HepG2 (cell line): ENCODE measurements around the gene IL2RA. TPM values are rescaled to one million over a fixed set of nuclear protein-coding genes. Genes with fewer than 3 reads are reported as not detected.

Experiments
- AGO2 ChIP-seq: fragments of 200-400 bp; formaldehyde crosslinking; optimal IDR thresholded peaks from 2 replicates; pipeline ENCODE3; 2017; ENCODE audit warnings: mild to moderate bottlenecking, low read depth, low read length, moderate library complexity
- ASH2L ChIP-seq: fragments of 300-600, 200-600 bp; sonication (generic); IDR thresholded peaks from 2 replicates; pipeline ENCODE4 v1.7.0; 2017; ENCODE audit warnings: low read depth, mild to moderate bottlenecking, moderate library complexity, mixed read lengths, low read length; ENCODE audit not compliant: insufficient read length
- BRF2 ChIP-seq: sonication (generic); formaldehyde crosslinking; IDR thresholded peaks from 2 replicates; pipeline ENCODE4 v1.8.1; 2022; ENCODE audit warnings: mild to moderate bottlenecking, missing genetic modification reagents
- ELF1 ChIP-seq: sonication (generic); formaldehyde crosslinking; IDR thresholded peaks from 2 replicates; pipeline ENCODE4 v1.4.0; 2020; ENCODE audit warnings: missing genetic modification reagents
- GMEB2 ChIP-seq: IDR thresholded peaks from 2 replicates; pipeline ENCODE4 v1.6.1; 2016; ENCODE audit warnings: missing biosample characterization, missing genetic modification reagents, low read depth
- HDAC1 ChIP-seq: sonication (generic); formaldehyde crosslinking; IDR thresholded peaks from 2 replicates; pipeline ENCODE4 v1.5.1; 2020; ENCODE audit warnings: mild to moderate bottlenecking, missing genetic modification reagents
- RFXAP ChIP-seq: sonication (generic); formaldehyde crosslinking; IDR thresholded peaks from 2 replicates; pipeline ENCODE4 v1.4.0; 2020; ENCODE audit warnings: missing genetic modification reagents, borderline replicate concordance
- ZBTB33 ChIP-seq: sonication (generic); formaldehyde crosslinking; IDR thresholded peaks from 2 replicates; pipeline ENCODE4 v1.4.0; 2020; ENCODE audit warnings: missing genetic modification reagents
- ZNF407 ChIP-seq: sonication (generic); formaldehyde crosslinking; IDR thresholded peaks from one replicate; pipeline ENCODE4 v1.5.1; 2020; ENCODE audit warnings: mild to moderate bottlenecking, missing genetic modification reagents; ENCODE audit errors: not compliant biosample characterization
- ZNF556 ChIP-seq: sonication (generic); formaldehyde crosslinking; IDR thresholded peaks from 2 replicates; pipeline ENCODE4 v1.4.0; 2020; ENCODE audit warnings: mild to moderate bottlenecking, missing genetic modification reagents, borderline replicate concordance
- ZNF557 ChIP-seq: sonication (generic); formaldehyde crosslinking; IDR thresholded peaks from 2 replicates; pipeline ENCODE4 v1.4.0; 2020; ENCODE audit warnings: missing genetic modification reagents
- ZNF768 ChIP-seq: sonication (generic); formaldehyde crosslinking; IDR thresholded peaks from 2 replicates; pipeline ENCODE4 v1.4.0; 2020; ENCODE audit warnings: missing genetic modification reagents
- ZNF841 ChIP-seq: sonication (generic); formaldehyde crosslinking; IDR thresholded peaks from 2 replicates; pipeline ENCODE4 v1.8.1; 2023; ENCODE audit warnings: missing genetic modification reagents, borderline replicate concordance
- polyA plus RNA-seq, 8 experiments: library from polyadenylated mRNA; depleted of rRNA in 3 of 8; stranded (reverse) in 7 of 8; unstranded in 1 of 8; fragments of >200 nt; fragmentation: Illumina TruSeq in 4 of 8; extraction: Trizol in 4 of 8; gene quantifications; 2 replicates each; pipeline versions ENCODE4 v1.2.1 to v1.2.3, GENCODE V29; 2011 to 2016; ENCODE audit warnings: low read depth in 4 of 8, missing spikeins in 1 of 8, mixed read lengths in 1 of 8; ENCODE audit not compliant: insufficient read depth in 1 of 8
- total RNA-seq, 5 experiments: library from RNA; depleted of rRNA; stranded (reverse); fragments of >200 nt; fragmentation: Illumina TruSeq; extraction: Trizol; gene quantifications; 2 replicates each; pipeline ENCODE4 v1.2.3, GENCODE V29; 2016; ENCODE audit warnings: low read depth in 1 of 5

The IL2RA gene
- total and polyA plus RNA-seq, 2 of the 13 experiments (the other 11 are each of a cell fraction or from before 2014, with no cell fraction given), result not detected

- no peak for TF ChIP-seq ZNF407 (CRISPR knock-in tag)
- peak; percentile 51 for TF ChIP-seq ASH2L
- TF ChIP-seq RFXAP (CRISPR knock-in tag), result peak; percentile 70; the same call in 1 of the 2 replicates
- peak; percentile 97 for TF ChIP-seq ZBTB33 (CRISPR knock-in tag)
- peak; percentile 56; the same call in 1 of the 2 replicates for TF ChIP-seq ZNF841 (CRISPR knock-in tag)
- TF ChIP-seq BRF2 (CRISPR knock-in tag), result peak; percentile 65
- 0 out of 2 replicates have a peak, but pooled peaks have one; percentile 70 for TF ChIP-seq ZNF556
- no peak for TF ChIP-seq GMEB2 (CRISPR knock-in tag)
- peak; percentile 50; the same call in 1 of the 2 replicates for TF ChIP-seq ZNF768 (CRISPR knock-in tag)
- TF ChIP-seq HDAC1 (CRISPR knock-in tag), result no peak; the same call in 1 of the 2 replicates
- TF ChIP-seq ELF1, result peak; percentile 47; the same call in 1 of the 2 replicates
- peak; percentile 58 for TF ChIP-seq AGO2
- TF ChIP-seq ZNF557 (CRISPR knock-in tag), result 0 out of 2 replicates have a peak, but pooled peaks have one; percentile 42
Observed at GRCh38 chr10:6088721-6089333, 26.7 kb upstream of the IL2RA start, which contains the start of gene RBM17 (continued).
